ENCODE data around the gene PHOSPHO2.

Gene PHOSPHO2

GRCh38 chr2:169707626-169708025, 13.4 kb downstream of the PHOSPHO2 start (continued):
- no peak for TF ChIP-seq CREB5 (CRISPR knock-in tag; IDR thresholded peaks at IDR 0.05; ENCODE audit: low read depth)
- TF ChIP-seq OSR1 (CRISPR knock-in tag; IDR thresholded peaks at IDR 0.05): no peak
- TF ChIP-seq TCF4 (CRISPR knock-in tag; IDR thresholded peaks at IDR 0.05; ENCODE audit: borderline replicate concordance): no peak

GRCh38 chr2:169709331-169709730, 15.1 kb downstream of the PHOSPHO2 start:
- ATAC-seq: no peak

GRCh38 chr2:169709981-169710380, 15.7 kb downstream of the PHOSPHO2 start:
- TF ChIP-seq ZNF70 (CRISPR knock-in tag; IDR thresholded peaks at IDR 0.05) (no peak), PPARA (CRISPR knock-in tag; IDR thresholded peaks at IDR 0.05; ENCODE audit: borderline replicate concordance) (no peak), CSDC2 (CRISPR knock-in tag; IDR thresholded peaks at IDR 0.05) (no peak), CREB5 (CRISPR knock-in tag; IDR thresholded peaks at IDR 0.05; ENCODE audit: low read depth) (no peak), BACH2 (CRISPR knock-in tag; IDR thresholded peaks at IDR 0.05; ENCODE audit: borderline replicate concordance) (no peak), ZFP3 (CRISPR knock-in tag; IDR thresholded peaks at IDR 0.05) (no peak), OSR1 (CRISPR knock-in tag; IDR thresholded peaks at IDR 0.05) (no peak), ESRRG (CRISPR knock-in tag; IDR thresholded peaks at IDR 0.05) (no peak), TSHZ2 (CRISPR knock-in tag; IDR thresholded peaks at IDR 0.05) (no peak), GLIS3 (CRISPR knock-in tag; IDR thresholded peaks at IDR 0.05) (no peak), TOX (CRISPR knock-in tag; IDR thresholded peaks at IDR 0.05; ENCODE audit: borderline replicate concordance) (no peak), ZC3H10 (CRISPR knock-in tag; IDR thresholded peaks at IDR 0.05) (no peak), ZNF565 (CRISPR knock-in tag; conservative IDR thresholded peaks at IDR 0.05; ENCODE audit: low read depth) (no peak), ARNTL (CRISPR knock-in tag; IDR thresholded peaks at IDR 0.05; ENCODE audit: borderline replicate concordance, low read depth) (no peak), ISL1 (CRISPR knock-in tag; IDR thresholded peaks at IDR 0.05) (no peak)
- ATAC-seq: no peak

More at GRCh38 chr2:169709331-169709730, 15.1 kb downstream of the PHOSPHO2 start:
- TF ChIP-seq ZFP3 (CRISPR knock-in tag; IDR thresholded peaks at IDR 0.05): no peak
- TF ChIP-seq SNAI2 (CRISPR knock-in tag; IDR thresholded peaks at IDR 0.05): no peak
- no peak for TF ChIP-seq PATZ1 (CRISPR knock-in tag; IDR thresholded peaks at IDR 0.05; ENCODE audit: borderline replicate concordance)
- no peak for TF ChIP-seq RARB (CRISPR knock-in tag; IDR thresholded peaks at IDR 0.05)
- no peak for TF ChIP-seq CSDC2 (CRISPR knock-in tag; IDR thresholded peaks at IDR 0.05)
- no peak for TF ChIP-seq CREB5 (CRISPR knock-in tag; IDR thresholded peaks at IDR 0.05; ENCODE audit: low read depth)
- no peak for TF ChIP-seq POU6F1 (CRISPR knock-in tag; IDR thresholded peaks at IDR 0.05; ENCODE audit: borderline replicate concordance, low read depth)
- no peak for TF ChIP-seq ESRRG (CRISPR knock-in tag; IDR thresholded peaks at IDR 0.05)
- TF ChIP-seq ZNF8 (CRISPR knock-in tag; IDR thresholded peaks at IDR 0.05): no peak
- no peak for TF ChIP-seq ZNF565 (CRISPR knock-in tag; conservative IDR thresholded peaks at IDR 0.05; ENCODE audit: low read depth)

Data from SK-N-SH treated with all-trans-retinoic acid at 6 μM for 48 hours (cell line).